ENCODE data around the gene PKP2. TPM values are rescaled to one million over a fixed set of nuclear protein-coding genes. Genes with fewer than 3 reads are reported as not detected.

Gene PKP2
- total RNA-seq, 2 experiments from 2014 or later, result not detected

DNA sequence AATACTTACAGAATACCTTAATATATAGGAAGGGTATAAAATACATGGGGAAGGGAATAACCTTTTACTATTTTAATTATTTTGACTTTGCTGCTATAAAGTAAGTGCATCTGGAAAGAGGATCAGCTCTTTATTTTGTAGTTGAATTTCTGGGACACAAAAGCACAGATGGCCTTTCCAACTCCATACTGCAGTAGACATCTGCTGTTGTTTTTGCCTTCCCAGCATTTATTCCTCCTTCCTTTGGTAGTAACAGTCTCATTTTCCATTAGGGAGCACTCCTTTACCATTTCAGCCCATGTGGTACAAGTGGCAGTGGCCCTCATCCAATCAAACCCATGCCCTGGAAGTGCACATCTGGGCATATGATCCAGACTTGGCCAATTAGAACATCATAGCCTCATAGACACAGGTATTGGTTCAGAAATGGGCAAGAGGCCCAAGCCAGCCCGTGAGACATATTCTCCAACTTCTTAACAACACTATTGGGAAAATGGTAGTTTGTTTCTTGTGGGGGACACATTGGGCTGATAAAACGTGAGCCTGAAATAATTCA lies 76.1 kb downstream of the PKP2 start:
- intact Hi-C loops (cut with micrococcal nuclease; ENCODE audit: unreplicated experiment), result no loop called here
- H3K4me3 ChIP-seq (ENCODE audit: low read depth, low read length, poor library complexity, severe bottlenecking), result no peak overlapping the region
- TF ChIP-seq EZH2phosphoT487 (IDR thresholded peaks at IDR 0.05; ENCODE audit: borderline replicate concordance, low read depth, low read length), result no peak
- TF ChIP-seq, protein P1, sequence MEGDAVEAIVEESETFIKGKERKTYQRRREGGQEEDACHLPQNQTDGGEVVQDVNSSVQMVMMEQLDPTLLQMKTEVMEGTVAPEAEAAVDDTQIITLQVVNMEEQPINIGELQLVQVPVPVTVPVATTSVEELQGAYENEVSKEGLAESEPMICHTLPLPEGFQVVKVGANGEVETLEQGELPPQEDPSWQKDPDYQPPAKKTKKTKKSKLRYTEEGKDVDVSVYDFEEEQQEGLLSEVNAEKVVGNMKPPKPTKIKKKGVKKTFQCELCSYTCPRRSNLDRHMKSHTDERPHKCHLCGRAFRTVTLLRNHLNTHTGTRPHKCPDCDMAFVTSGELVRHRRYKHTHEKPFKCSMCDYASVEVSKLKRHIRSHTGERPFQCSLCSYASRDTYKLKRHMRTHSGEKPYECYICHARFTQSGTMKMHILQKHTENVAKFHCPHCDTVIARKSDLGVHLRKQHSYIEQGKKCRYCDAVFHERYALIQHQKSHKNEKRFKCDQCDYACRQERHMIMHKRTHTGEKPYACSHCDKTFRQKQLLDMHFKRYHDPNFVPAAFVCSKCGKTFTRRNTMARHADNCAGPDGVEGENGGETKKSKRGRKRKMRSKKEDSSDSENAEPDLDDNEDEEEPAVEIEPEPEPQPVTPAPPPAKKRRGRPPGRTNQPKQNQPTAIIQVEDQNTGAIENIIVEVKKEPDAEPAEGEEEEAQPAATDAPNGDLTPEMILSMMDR (conservative IDR thresholded peaks at IDR 0.05; ENCODE audit: low read length), result no peak
- H3K27ac ChIP-seq (ENCODE audit: low read depth, low read length, poor library complexity, severe bottlenecking), result no peak overlapping the region
- POLR2A ChIA-PET, result interaction anchor here (0.6 kb wide), 2 partner anchors 9 to 700 kb away, joined by 3 to 4 read pairs; no protein-coding TSS in a partner anchor
- BruUV-seq (replicated peaks), result no TSS peak
- H3K79me2 ChIP-seq (ENCODE audit: insufficient read depth, low read depth, low read length), result no peaks in the 10 kb centered on the region
- H3K9me2 ChIP-seq (ENCODE audit: insufficient read depth, low read length), result no peaks in the 10 kb centered on the region
- H4K20me1 ChIP-seq (ENCODE audit: insufficient read depth, low read length), result no peaks in the 10 kb centered on the region
- CTCF ChIA-PET (ENCODE audit: unreplicated experiment), result no interaction called here
- no peaks in the 10 kb centered on the region for H3K36me3 ChIP-seq (ENCODE audit: insufficient read depth, low read length)
- DNase-seq (ENCODE audit: low spot score), result no peak
- H2AFZ ChIP-seq (ENCODE audit: low read length), result no peak overlapping the region
- H3K9me3 ChIP-seq (ENCODE audit: low read length), result no peaks in the 10 kb centered on the region
- H3K4me2 ChIP-seq (ENCODE audit: low read length), result no peak overlapping the region
- no peaks in the 10 kb centered on the region for H3K4me1 ChIP-seq (ENCODE audit: insufficient read depth, low read length, poor library complexity, severe bottlenecking)

GRCh38 chr12:32819424-32819823 lies 77.2 kb downstream of the PKP2 start:
- Histone ChIP-seq H3K4me2 (ENCODE audit: low read length) (no peak overlapping the region), H3K9me2 (ENCODE audit: insufficient read depth, low read length) (no peaks in the 10 kb centered on the region), H2AFZ (ENCODE audit: low read length) (no peak overlapping the region), H3K4me3 (ENCODE audit: low read depth, low read length, poor library complexity, severe bottlenecking) (no peak overlapping the region), H3K36me3 (ENCODE audit: insufficient read depth, low read length) (no peaks in the 10 kb centered on the region), H3K79me2 (ENCODE audit: insufficient read depth, low read depth, low read length) (no peaks in the 10 kb centered on the region), H3K27ac (ENCODE audit: low read depth, low read length, poor library complexity, severe bottlenecking) (no peak overlapping the region), H3K9me3 (ENCODE audit: low read length) (no peaks in the 10 kb centered on the region), H4K20me1 (ENCODE audit: insufficient read depth, low read length) (no peaks in the 10 kb centered on the region), H3K4me1 (ENCODE audit: insufficient read depth, low read length, poor library complexity, severe bottlenecking) (no peaks in the 10 kb centered on the region)
- intact Hi-C loops (cut with micrococcal nuclease; ENCODE audit: unreplicated experiment), result loop anchor here (5.0 kb wide), 2 partner anchors 33 to 48 kb away; no protein-coding TSS in a partner anchor
- CTCF ChIA-PET (ENCODE audit: unreplicated experiment), result no interaction called here
- DNase-seq (ENCODE audit: low spot score), result no peak
- POLR2A ChIA-PET, result interaction anchor here (0.6 kb wide), 1 partner anchor 10 kb away, joined by 3 read pairs; no protein-coding TSS in a partner anchor
- TF ChIP-seq, protein P1 (conservative IDR thresholded peaks at IDR 0.05; ENCODE audit: low read length), result no peak
- no peak for TF ChIP-seq EZH2phosphoT487 (IDR thresholded peaks at IDR 0.05; ENCODE audit: borderline replicate concordance, low read depth, low read length)
- no TSS peak for BruUV-seq (replicated peaks)

- ChIA-PET POLR2A (no interaction called here), CTCF (ENCODE audit: unreplicated experiment) (no interaction called here)
- Histone ChIP-seq H3K36me3 (ENCODE audit: insufficient read depth, low read length) (no peaks in the 10 kb centered on the region), H4K20me1 (ENCODE audit: insufficient read depth, low read length) (no peaks in the 10 kb centered on the region), H3K9me2 (ENCODE audit: insufficient read depth, low read length) (no peaks in the 10 kb centered on the region), H3K79me2 (ENCODE audit: insufficient read depth, low read depth, low read length) (no peaks in the 10 kb centered on the region), H3K27ac (ENCODE audit: low read depth, low read length, poor library complexity, severe bottlenecking) (no peak overlapping the region), H3K4me1 (ENCODE audit: insufficient read depth, low read length, poor library complexity, severe bottlenecking) (no peaks in the 10 kb centered on the region), H2AFZ (ENCODE audit: low read length) (no peak overlapping the region), H3K4me3 (ENCODE audit: low read depth, low read length, poor library complexity, severe bottlenecking) (no peak overlapping the region), H3K9me3 (ENCODE audit: low read length) (no peaks in the 10 kb centered on the region), H3K4me2 (ENCODE audit: low read length) (no peak overlapping the region)
- intact Hi-C loops (cut with micrococcal nuclease; ENCODE audit: unreplicated experiment), result no loop called here
- DNase-seq (ENCODE audit: low spot score), result no peak
- TF ChIP-seq, protein P1 (conservative IDR thresholded peaks at IDR 0.05; ENCODE audit: low read length), result no peak
- TF ChIP-seq EZH2phosphoT487 (IDR thresholded peaks at IDR 0.05; ENCODE audit: borderline replicate concordance, low read depth, low read length), result no peak
- no TSS peak for BruUV-seq (replicated peaks)
These were observed 84.7 kb downstream of the PKP2 start for GRCh38 chr12:32811686-32812392.

Measured in OCI-LY7 (cell line).